COR-L47 (cell line): ENCODE data around the gene MAPK11.
A peak's percentile ranks its signal among the peaks of the same experiment; 100 is the strongest.

Source experiments
- DNase-seq: peaks from one replicate; lab custom pipeline; 2025; lab: John Stamatoyannopoulos, UW

Gene MAPK11

GRCh38 chr22:50224071-50224470 lies 46.1 kb downstream of the MAPK11 start:
- DNase-seq = no peak

GRCh38 chr22:50222508-50222907 lies 47.7 kb downstream of the MAPK11 start:
- no peak for DNase-seq

- no peak for DNase-seq
Observed at GRCh38 chr22:50221410-50222300, 48.5 kb downstream of the MAPK11 start.

GRCh38 chr22:50220603-50221409 lies 49.4 kb downstream of the MAPK11 start:
- DNase-seq = no peak

GRCh38 chr22:50219800-50220602 lies 50.2 kb downstream of the MAPK11 start:
- DNase-seq = no peak

GRCh38 chr22:50218996-50219727 lies 51.0 kb downstream of the MAPK11 start:
- peak; percentile 85 for DNase-seq

- no peak for DNase-seq
Observed at GRCh38 chr22:50218153-50218995, 51.8 kb downstream of the MAPK11 start.

GRCh38 chr22:50217543-50218152 lies 52.5 kb downstream of the MAPK11 start:
- no peak for DNase-seq

GRCh38 chr22:50216684-50217520 lies 53.3 kb downstream of the MAPK11 start:
- no peak for DNase-seq

GRCh38 chr22:50216055-50216683 lies 54.0 kb downstream of the MAPK11 start:
- no peak for DNase-seq

- DNase-seq = no peak
Observed at GRCh38 chr22:50215297-50216054, 54.7 kb downstream of the MAPK11 start.
